CD4-positive, alpha-beta T cell (primary cell): ENCODE data around the gene CCDC74B. TPM values are rescaled to one million over a fixed set of nuclear protein-coding genes. Genes with fewer than 3 reads are reported as not detected.
A peak's percentile ranks its signal among the peaks of the same experiment; 100 is the strongest.
"Not testable (repeated sequence)": the region's sequence is repeated elsewhere in the genome, so short reads cannot be mapped to it uniquely, and the experiment has no call there.

ENCODE experiments used
- ATAC-seq: fragments of 200-7000 bp; cut with Tn5 transposase; one replicate; pipeline ENCODE4 v1.10.0; 2022; ENCODE audit warnings: mild to moderate bottlenecking; ENCODE audit not compliant: poor library complexity
- CTCF ChIA-PET: fragments of 350-600 bp; sonication (Branson Sonifier 250); formaldehyde crosslinking; loops from one replicate; lab custom pipeline; 2021; ENCODE audit warnings: antibody characterized with exemption, inconsistent platforms; lab: Charles Lee
- POLR2A ChIA-PET: fragments of 350-600 bp; sonication (Branson Sonifier 250); formaldehyde crosslinking; loops from one replicate; lab custom pipeline; 2021; ENCODE audit warnings: antibody characterized with exemption, inconsistent platforms; lab: Charles Lee
- DNase-seq, 14 experiments: peaks; one replicate each; pipeline ENCODE4 v3.0.0-alpha.2; 2013 to 2020; ENCODE audit warnings: mixed read lengths in 2 of 14
- H3K27ac ChIP-seq, 2 donors: one replicate each; pipeline versions ENCODE4 v1.5.1 to v1.7.0; 2013; ENCODE audit warnings: low read length in 2 of 2, low read depth in 1 of 2, mild to moderate bottlenecking in 1 of 2
- H3K27me3 ChIP-seq, 2 experiments: 1 replicate in 1 of 2; 2 replicates in 1 of 2; pipeline versions ENCODE4 v1.6.1 to v1.7.0; 2013; ENCODE audit warnings: low read length in 2 of 2, control low read depth in 1 of 2, mild to moderate bottlenecking in 1 of 2, moderate library complexity in 1 of 2; ENCODE audit not compliant: insufficient read depth in 2 of 2, control insufficient read depth in 1 of 2
- H3K36me3 ChIP-seq: one replicate; pipeline ENCODE4 v1.6.1; 2013; ENCODE audit warnings: low read length, control low read depth; ENCODE audit not compliant: insufficient read depth
- H3K4me1 ChIP-seq: one replicate; pipeline ENCODE4 v1.6.1; 2013; ENCODE audit warnings: low read length, control low read depth; ENCODE audit not compliant: insufficient read depth
- H3K4me3 ChIP-seq: one replicate; pipeline ENCODE4 v1.5.1; 2013; ENCODE audit warnings: mild to moderate bottlenecking, low read length, moderate library complexity
- H3K9me3 ChIP-seq, 2 experiments: 1 replicate in 1 of 2; 2 replicates in 1 of 2; pipeline versions ENCODE4 v1.6.1 to v1.7.0; 2013; ENCODE audit warnings: low read length in 2 of 2, mild to moderate bottlenecking in 2 of 2, control low read depth in 1 of 2, moderate library complexity in 1 of 2; ENCODE audit not compliant: control insufficient read depth in 1 of 2, insufficient read depth in 1 of 2
- H3K27ac Mint-ChIP-seq: one replicate; pipeline ENCODE4 v1.8.0; 2020; ENCODE audit warnings: mixed read lengths
- H3K27me3 Mint-ChIP-seq: one replicate; pipeline ENCODE4 v1.8.0; 2021; ENCODE audit warnings: mixed read lengths
- H3K36me3 Mint-ChIP-seq: one replicate; pipeline ENCODE4 v1.8.0; 2021; ENCODE audit warnings: low read depth, mixed read lengths
- H3K4me1 Mint-ChIP-seq: one replicate; pipeline ENCODE4 v1.8.0; 2021; ENCODE audit warnings: low read depth, mixed read lengths
- H3K4me3 Mint-ChIP-seq: one replicate; pipeline ENCODE4 v1.8.0; 2020; ENCODE audit warnings: mild to moderate bottlenecking, mixed read lengths
- H3K9me3 Mint-ChIP-seq: one replicate; pipeline ENCODE4 v1.8.0; 2020; ENCODE audit warnings: mixed read lengths
- intact Hi-C, 2 experiments: fragments of 100-400 bp; cut with DNase I in 1 of 2; cut with micrococcal nuclease in 1 of 2; formaldehyde crosslinking; loops; one replicate each; pipeline versions ENCODE4 v1.15.1 to v1.9.0; 2023 to 2025; cut with DNase I, micrococcal nuclease
- total RNA-seq, 174 experiments: library from RNA in 2 of 174; stranded (reverse) in 2 of 174; gene quantifications; one replicate each; pipeline ENCODE4 v1.2.3 and lab custom pipeline; 2021 to 2026
- TF ChIP-seq, protein P1 (sequence below): fragments of 200-600 bp; IDR thresholded peaks from one replicate; pipeline ENCODE4 v1.8.0; 2022; ENCODE audit warnings: antibody characterized with exemption, mild to moderate bottlenecking

CCDC74B gene
- total RNA-seq, 2 experiments from 2014 or later: 0.38 to 0.56 TPM

DNA sequence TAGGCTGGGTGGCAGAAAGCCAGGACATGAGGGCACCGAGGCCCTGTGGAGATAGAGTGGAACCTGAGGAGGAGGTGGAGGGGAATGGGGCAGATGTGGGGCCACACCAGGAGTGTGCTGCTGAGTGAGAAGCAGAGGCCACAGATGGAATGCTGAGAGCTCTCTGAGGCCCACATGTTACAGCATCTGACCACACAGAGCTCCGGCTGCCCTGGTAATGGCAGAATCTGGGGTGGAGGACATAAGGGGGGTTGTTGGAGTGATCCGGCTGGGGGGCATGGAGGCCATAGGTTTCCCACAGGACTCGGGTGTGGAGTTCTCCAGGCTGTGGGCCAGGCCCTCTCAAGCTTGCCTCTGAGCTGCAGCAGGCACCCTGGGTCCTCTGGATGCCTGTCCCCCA is 41.0 kb upstream of the CCDC74B start:
- peak overlapping the region; percentile 14 for H3K27ac Mint-ChIP-seq
- TF ChIP-seq, protein P1, sequence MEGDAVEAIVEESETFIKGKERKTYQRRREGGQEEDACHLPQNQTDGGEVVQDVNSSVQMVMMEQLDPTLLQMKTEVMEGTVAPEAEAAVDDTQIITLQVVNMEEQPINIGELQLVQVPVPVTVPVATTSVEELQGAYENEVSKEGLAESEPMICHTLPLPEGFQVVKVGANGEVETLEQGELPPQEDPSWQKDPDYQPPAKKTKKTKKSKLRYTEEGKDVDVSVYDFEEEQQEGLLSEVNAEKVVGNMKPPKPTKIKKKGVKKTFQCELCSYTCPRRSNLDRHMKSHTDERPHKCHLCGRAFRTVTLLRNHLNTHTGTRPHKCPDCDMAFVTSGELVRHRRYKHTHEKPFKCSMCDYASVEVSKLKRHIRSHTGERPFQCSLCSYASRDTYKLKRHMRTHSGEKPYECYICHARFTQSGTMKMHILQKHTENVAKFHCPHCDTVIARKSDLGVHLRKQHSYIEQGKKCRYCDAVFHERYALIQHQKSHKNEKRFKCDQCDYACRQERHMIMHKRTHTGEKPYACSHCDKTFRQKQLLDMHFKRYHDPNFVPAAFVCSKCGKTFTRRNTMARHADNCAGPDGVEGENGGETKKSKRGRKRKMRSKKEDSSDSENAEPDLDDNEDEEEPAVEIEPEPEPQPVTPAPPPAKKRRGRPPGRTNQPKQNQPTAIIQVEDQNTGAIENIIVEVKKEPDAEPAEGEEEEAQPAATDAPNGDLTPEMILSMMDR: no peak
- H3K27me3 ChIP-seq: no peaks in the 10 kb centered on the region
- no peaks in the 10 kb centered on the region for H3K9me3 ChIP-seq
- no peak overlapping the region for H3K27ac ChIP-seq
- H3K4me1 Mint-ChIP-seq: peaks cover 15% of the 10 kb centered on the region
- no peak for DNase-seq
- peaks cover 23% of the 10 kb centered on the region for H3K4me1 ChIP-seq
- H3K4me3 ChIP-seq: no peak overlapping the region
- no peaks in the 10 kb centered on the region for H3K9me3 Mint-ChIP-seq
- H3K27me3 Mint-ChIP-seq: no peaks in the 10 kb centered on the region
- ATAC-seq: no peak
- ChIA-PET POLR2A (no interaction called here), CTCF (no interaction called here)
- peaks cover 4% of the 10 kb centered on the region for H3K36me3 ChIP-seq
- intact Hi-C loops: loop anchor here in 1 of 2 experiments (10.0 kb wide), 2 partner anchors 189 to 539 kb away; partner anchors contain the start of gene GPR148
- H3K4me3 Mint-ChIP-seq: peak overlapping the region; percentile 38
- H3K36me3 Mint-ChIP-seq: peaks cover 11% of the 10 kb centered on the region

DNA sequence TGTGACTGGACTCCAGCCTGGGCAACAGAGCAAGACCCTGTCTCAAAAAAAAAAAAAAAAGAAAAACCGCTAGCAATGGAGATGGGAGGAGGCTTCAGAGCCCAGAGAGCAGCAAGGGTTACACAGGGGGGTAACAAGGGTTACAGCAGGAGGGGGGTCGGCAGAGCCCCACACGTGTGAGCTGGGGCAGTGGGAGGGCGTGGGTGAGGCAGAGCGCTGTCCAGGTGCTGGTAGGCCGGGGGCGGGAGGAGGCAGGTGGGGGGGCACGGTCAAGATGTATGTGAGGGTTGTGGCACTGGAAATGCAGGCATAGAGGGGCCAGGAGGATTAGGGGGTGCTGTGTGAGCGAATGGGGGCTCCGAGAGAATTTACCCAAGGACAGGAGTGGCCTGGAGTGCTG is 40.5 kb upstream of the CCDC74B start:
- POLR2A ChIA-PET: interaction anchor here (0.7 kb wide), 1 partner anchor 14 kb away, joined by 4 read pairs; no protein-coding TSS in a partner anchor
- H3K4me3 ChIP-seq: no peak overlapping the region

DNA sequence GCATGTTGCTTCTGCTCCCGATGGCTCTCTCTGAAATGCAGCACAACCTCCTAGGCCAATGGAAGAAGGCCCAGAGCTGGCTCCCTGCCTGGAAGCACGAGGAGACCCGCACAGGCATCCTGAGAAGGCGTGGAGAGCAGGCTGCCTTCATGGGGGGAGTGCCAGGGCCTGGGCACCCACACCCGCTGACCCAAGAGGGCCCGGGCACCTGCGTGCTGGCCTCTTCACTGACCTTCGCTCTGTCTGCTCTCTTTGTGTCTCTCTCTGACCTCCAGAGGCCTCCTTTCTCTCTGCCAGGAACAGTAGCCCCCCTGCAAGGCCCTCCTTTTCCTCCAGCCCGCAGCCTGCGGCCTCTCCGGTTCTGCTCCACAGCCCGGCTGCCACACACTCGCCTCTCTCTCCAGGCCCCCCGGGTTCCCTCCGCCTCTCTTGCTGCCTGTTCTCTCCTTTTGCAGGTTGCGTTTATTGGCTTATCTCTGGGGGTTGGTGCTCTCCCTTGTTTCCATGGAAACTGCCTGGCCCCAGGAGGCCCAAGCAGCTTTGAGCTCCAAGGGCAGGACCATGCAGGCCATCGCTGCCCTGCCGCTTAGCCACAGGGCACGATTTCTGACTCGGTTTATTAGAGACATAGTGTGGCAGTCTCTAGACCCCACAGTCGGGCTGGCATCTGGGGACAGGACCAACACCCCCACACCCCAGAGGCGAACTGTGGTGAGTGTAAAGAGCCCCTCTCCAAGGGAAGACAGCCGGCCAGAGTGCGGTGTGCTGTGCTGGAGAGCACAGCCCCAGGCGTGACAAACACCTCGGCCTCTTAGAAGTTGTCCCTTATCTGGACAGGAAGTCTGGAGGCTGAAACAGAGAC is 38.8 kb upstream of the CCDC74B start:
- Histone ChIP-seq H3K9me3 (no peaks in the 10 kb centered on the region), H3K27ac (no peak overlapping the region), H3K27me3 (no peaks in the 10 kb centered on the region), H3K4me3 (peak overlapping the region; percentile 42), H3K36me3 (peaks cover 4% of the 10 kb centered on the region), H3K4me1 (peaks cover 32% of the 10 kb centered on the region)
- TF ChIP-seq, protein P1: no peak
- Mint-ChIP-seq H3K27me3 (no peaks in the 10 kb centered on the region), H3K27ac (peak overlapping the region; percentile 73), H3K36me3 (peaks cover 13% of the 10 kb centered on the region), H3K9me3 (no peaks in the 10 kb centered on the region), H3K4me1 (peaks cover 20% of the 10 kb centered on the region), H3K4me3 (peak overlapping the region; percentile 87)
- DNase-seq (no peak), ATAC-seq (no peak)
- POLR2A ChIA-PET: no interaction called here
- CTCF ChIA-PET: no interaction called here
- intact Hi-C loops: loop anchor here in 1 of 2 experiments (5.0 to 10.0 kb wide), 6 partner anchors 191 to 1309 kb away; partner anchors contain the start of genes FAM168B, GPR148 and MZT2A

More for the DNA sequence above, 40.5 kb upstream of the CCDC74B start:
- H3K36me3 Mint-ChIP-seq: peaks cover 13% of the 10 kb centered on the region
- H3K4me1 Mint-ChIP-seq: peaks cover 20% of the 10 kb centered on the region
- no peak for ATAC-seq
- no peaks in the 10 kb centered on the region for H3K27me3 ChIP-seq
- DNase-seq: no peak
- H3K4me1 ChIP-seq: peaks cover 28% of the 10 kb centered on the region
- TF ChIP-seq, protein P1: no peak
- H3K27ac Mint-ChIP-seq: peak overlapping the region; percentile 14
- intact Hi-C loops: loop anchor here in 1 of 2 experiments (10.0 kb wide), 2 partner anchors 189 to 539 kb away; partner anchors contain the start of gene GPR148
- CTCF ChIA-PET: no interaction called here
- H3K9me3 ChIP-seq: no peaks in the 10 kb centered on the region
- no peak overlapping the region for H3K4me3 Mint-ChIP-seq
- peaks cover 4% of the 10 kb centered on the region for H3K36me3 ChIP-seq
- no peaks in the 10 kb centered on the region for H3K9me3 Mint-ChIP-seq
- H3K27ac ChIP-seq: no peak overlapping the region
- H3K27me3 Mint-ChIP-seq: no peaks in the 10 kb centered on the region

DNA sequence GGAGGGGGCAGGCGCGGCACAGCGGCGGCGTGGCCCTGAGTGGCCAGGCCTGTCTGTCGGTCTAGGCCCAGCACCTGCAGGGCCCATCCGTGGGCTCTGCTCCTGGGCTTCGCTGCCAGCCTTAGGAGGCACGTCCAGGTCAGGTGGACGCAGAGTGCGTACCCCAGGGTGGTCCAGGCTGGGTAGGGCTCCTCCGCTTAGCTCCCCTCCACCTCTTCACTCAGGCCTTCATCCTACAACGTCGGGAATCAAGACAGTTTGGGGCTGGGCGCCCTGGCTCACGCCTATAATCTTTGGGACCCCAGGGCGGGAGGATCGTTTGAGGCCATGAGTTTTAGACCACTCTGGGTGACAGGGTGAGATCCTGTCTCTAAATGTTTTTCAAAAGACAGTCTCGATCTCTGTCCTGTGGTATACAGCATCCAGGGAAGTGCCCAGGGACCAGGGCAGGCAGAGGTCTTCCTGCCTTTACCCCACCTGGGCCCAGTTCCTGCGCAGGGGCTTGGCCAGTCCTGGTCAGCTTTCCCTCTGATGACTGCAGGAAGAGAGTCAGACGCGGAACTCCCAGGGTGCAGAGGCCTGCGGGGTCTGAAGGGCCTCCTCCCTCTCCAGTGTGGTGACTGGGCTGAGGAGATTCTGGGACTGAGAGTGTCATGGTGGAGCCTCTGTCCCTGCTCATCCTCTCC is 38.1 kb upstream of the CCDC74B start:
- DNase-seq: peak in 4 of 14 experiments; percentile 5 to 11 (median 10)
- peaks cover 23% of the 10 kb centered on the region for H3K4me1 Mint-ChIP-seq
- not testable (repeated sequence) for ATAC-seq, H3K27ac ChIP-seq, H3K9me3 ChIP-seq, H3K27me3 Mint-ChIP-seq, H3K27me3 ChIP-seq, H3K36me3 ChIP-seq, H3K9me3 Mint-ChIP-seq
- ChIA-PET POLR2A (interaction anchor here (3.3 kb wide), 1 partner anchor 159 kb away, joined by 110 read pairs; the partner anchor contains the start of gene IMP4), CTCF (interaction anchor here (2.0 kb wide), 1 partner anchor 160 kb away, joined by 23 read pairs; the partner anchor contains the start of gene IMP4)
- intact Hi-C loops: loop anchor here in 1 of 2 experiments (5.0 to 10.0 kb wide), 6 partner anchors 192 to 1309 kb away; partner anchors contain the start of genes FAM168B, GPR148 and MZT2A
- peak overlapping the region; percentile 42 for H3K4me3 ChIP-seq
- H3K27ac Mint-ChIP-seq: peak overlapping the region; percentile 73
- peaks cover 32% of the 10 kb centered on the region for H3K4me1 ChIP-seq
- H3K36me3 Mint-ChIP-seq: peaks cover 13% of the 10 kb centered on the region
- peak overlapping the region; percentile 87 for H3K4me3 Mint-ChIP-seq
